K562 (cell line): ENCODE data around the gene PPP1R15B. TPM values are rescaled to one million over a fixed set of nuclear protein-coding genes. Genes with fewer than 3 reads are reported as not detected.

ENCODE experiments used
- CHD4 ChIP-seq: fragments of 200-600 bp; sonication (generic); IDR thresholded peaks from 3 replicates; pipeline ENCODE4 v1.6.1; 2012; ENCODE audit warnings: low read depth, mild to moderate bottlenecking, mixed read lengths, low read length, inconsistent platforms; ENCODE audit not compliant: insufficient read depth, insufficient replicate concordance, poor library complexity, severe bottlenecking
- ESRRA ChIP-seq: fragments of 450-650 bp; IDR thresholded peaks from 2 replicates; pipeline ENCODE4 v1.6.1; 2014; ENCODE audit warnings: low read depth, mild to moderate bottlenecking, moderate library complexity, borderline replicate concordance
- ETS2 ChIP-seq: IDR thresholded peaks from 2 replicates; pipeline ENCODE4 v1.6.1; 2016; ENCODE audit warnings: borderline replicate concordance, missing genetic modification characterization, mild to moderate bottlenecking, moderate library complexity, missing compliant biosample characterization; ENCODE audit not compliant: poor library complexity, severe bottlenecking
- HBP1 ChIP-seq: fragments of 450-650 bp; formaldehyde crosslinking; IDR thresholded peaks from 2 replicates; pipeline ENCODE4 v1.4.0; 2022; ENCODE audit warnings: missing genetic modification characterization
- HDGF ChIP-seq: fragments of 450-650 bp; IDR thresholded peaks from 2 replicates; pipeline ENCODE4 v1.6.1; 2016
- HIVEP1 ChIP-seq: fragments of 250-450 bp; sonication (Bioruptor Pico); IDR thresholded peaks from 2 replicates; pipeline ENCODE4 v1.4.0; 2020; ENCODE audit warnings: mild to moderate bottlenecking
- NBN ChIP-seq: fragments of 450-650 bp; IDR thresholded peaks from 2 replicates; pipeline ENCODE4 v1.6.1; 2016; ENCODE audit warnings: low read depth, mild to moderate bottlenecking
- PURB ChIP-seq: sonication (generic); formaldehyde crosslinking; IDR thresholded peaks from 2 replicates; pipeline ENCODE4 v1.9.0; 2021; ENCODE audit warnings: low read depth, mild to moderate bottlenecking, missing genetic modification reagents
- TCF7L2 ChIP-seq: fragments of 150-350 bp; IDR thresholded peaks from 2 replicates; pipeline ENCODE4 v1.6.1; 2016; ENCODE audit warnings: low read depth, mild to moderate bottlenecking, low read length, moderate library complexity
- U2AF1 ChIP-seq: fragments of 200-400 bp; formaldehyde crosslinking; optimal IDR thresholded peaks from 2 replicates; pipeline ENCODE3; 2017; ENCODE audit warnings: mild to moderate bottlenecking, low read depth, low read length, moderate library complexity
- VEZF1 ChIP-seq: fragments of 200-800 bp; sonication (Bioruptor generic); IDR thresholded peaks from 2 replicates; pipeline ENCODE4 v1.6.1; 2017; ENCODE audit warnings: missing genetic modification characterization, missing compliant biosample characterization
- ZFP91 ChIP-seq: sonication (generic); formaldehyde crosslinking; IDR thresholded peaks from 2 replicates; pipeline ENCODE4 v1.8.0; 2022; ENCODE audit warnings: mild to moderate bottlenecking, missing genetic modification reagents
- ZNF407 ChIP-seq: fragments of 450-650 bp; IDR thresholded peaks from 2 replicates; pipeline ENCODE4 v1.6.1; 2016; ENCODE audit warnings: low read depth
- polyA plus RNA-seq, 8 experiments: library from polyadenylated mRNA; depleted of rRNA in 4 of 8; stranded (reverse) in 5 of 8; unstranded in 3 of 8; fragments of >200 nt; fragmentation: Nextera tagmentation in 2 of 8; fragmentation: Illumina TruSeq in 1 of 8; extraction: Ambion mirVana in 2 of 8; extraction: Trizol in 1 of 8; gene quantifications; 2 replicates each; pipeline versions ENCODE4 v1.2.1 to v1.2.3, GENCODE V29; 2011 to 2014; ENCODE audit warnings: inconsistent platforms in 1 of 8, missing spikeins in 1 of 8
- total RNA-seq, 7 experiments: library from RNA; depleted of rRNA in 6 of 7; stranded (reverse); fragments of >200 nt in 6 of 7; fragmentation: Illumina TruSeq in 2 of 7; extraction: Trizol in 2 of 7; gene quantifications; 2 replicates each; pipeline versions ENCODE4 v1.2.1 to v1.2.3, GENCODE V29; 2011 to 2021; ENCODE audit warnings: low replicate concordance in 1 of 7

The PPP1R15B gene
- total and polyA plus RNA-seq, 9 of the 15 experiments (the other 6 are each of a cell fraction or from before 2014, with no cell fraction given) = 17.0 to 48.1 (median 30.8) TPM

- TF ChIP-seq HBP1 (CRISPR knock-in tag) (no peak), PURB (CRISPR knock-in tag) (no peak), TCF7L2 (no peak), ETS2 (no peak), HIVEP1 (CRISPR knock-in tag) (no peak), ESRRA (no peak), VEZF1 (CRISPR knock-in tag) (0 out of 2 replicates have a peak, but pooled peaks have one; percentile 11), ZFP91 (CRISPR knock-in tag) (no peak), U2AF1 (no peak), ZNF407 (no peak), CHD4 (no peak), NBN (no peak), HDGF (no peak)
These were observed 13.2 kb downstream of the PPP1R15B start (continued) for GRCh38 chr1:204398197-204399125.
